ENCODE measurements around the gene ATG4B.
A peak's percentile ranks its signal among the peaks of the same experiment; 100 is the strongest.

The ATG4B gene

GRCh38 chr2:241668354-241668753, 30.9 kb downstream of the ATG4B start:
- no peak for DNase-seq (ENCODE audit: low read depth)

- DNase-seq (ENCODE audit: low read depth), result no peak
Measured at GRCh38 chr2:241668839-241669238, 31.3 kb downstream of the ATG4B start.

GRCh38 chr2:241670333-241671110, 33.0 kb downstream of the ATG4B start:
- DNase-seq (ENCODE audit: low read depth), result no peak

GRCh38 chr2:241671457-241672240, 34.2 kb downstream of the ATG4B start:
- no peak for DNase-seq (ENCODE audit: low read depth)

GRCh38 chr2:241672243-241673188, 35.0 kb downstream of the ATG4B start:
- DNase-seq (ENCODE audit: low read depth), result no peak

- no peak for DNase-seq (ENCODE audit: low read depth)
Measured at GRCh38 chr2:241673189-241673663, 35.7 kb downstream of the ATG4B start.

GRCh38 chr2:241673797-241674725, 36.6 kb downstream of the ATG4B start:
- no peak for DNase-seq (ENCODE audit: low read depth)

- DNase-seq (ENCODE audit: low read depth), result no peak
Measured at GRCh38 chr2:241675885-241676284, 38.4 kb downstream of the ATG4B start.

GRCh38 chr2:241676665-241677064, 39.2 kb downstream of the ATG4B start:
- DNase-seq (ENCODE audit: low read depth), result no peak

- no peak for DNase-seq (ENCODE audit: low read depth)
Measured at GRCh38 chr2:241677392-241677791, 39.9 kb downstream of the ATG4B start.

- DNase-seq (ENCODE audit: low read depth), result no peak
Measured at GRCh38 chr2:241678307-241678706, 40.8 kb downstream of the ATG4B start.

- DNase-seq (ENCODE audit: low read depth), result no peak
Measured at GRCh38 chr2:241678784-241679540, 41.5 kb downstream of the ATG4B start.

- DNase-seq (ENCODE audit: low read depth), result no peak
Measured at GRCh38 chr2:241680044-241680443, 42.6 kb downstream of the ATG4B start.

- DNase-seq (ENCODE audit: low read depth), result no peak
Measured at GRCh38 chr2:241680827-241681599, 43.5 kb downstream of the ATG4B start.

GRCh38 chr2:241686324-241686649, 48.8 kb downstream of the ATG4B start:
- no peak for DNase-seq (ENCODE audit: low read depth)

- peak; percentile 91 for DNase-seq (ENCODE audit: low read depth)
Measured at GRCh38 chr2:241686650-241687425, 49.3 kb downstream of the ATG4B start, which contains the start of gene DTYMK. TSS of gene DTYMK (minus strand) at chr2:241686815. CDS start at chr2:241686783, 32 bp downstream.

- DNase-seq (ENCODE audit: low read depth), result no peak
Measured at GRCh38 chr2:241689306-241689705, 51.8 kb downstream of the ATG4B start.

- no peak for DNase-seq (ENCODE audit: low read depth)
Measured at GRCh38 chr2:241690202-241690717, 52.8 kb downstream of the ATG4B start.
